HG03095 (cell line): ENCODE results near the gene PRR18.
"Not testable (repeated sequence)": the region's sequence is repeated elsewhere in the genome, so short reads cannot be mapped to it uniquely, and the experiment has no call there.

Source experiments
- ATAC-seq: cut with Tn5 transposase; IDR thresholded peaks from one replicate; pipeline ENCODE4 v1.9.1; 2021; ENCODE audit warnings: moderate library complexity; ENCODE audit not compliant: unreplicated experiment

The PRR18 gene, protein sequence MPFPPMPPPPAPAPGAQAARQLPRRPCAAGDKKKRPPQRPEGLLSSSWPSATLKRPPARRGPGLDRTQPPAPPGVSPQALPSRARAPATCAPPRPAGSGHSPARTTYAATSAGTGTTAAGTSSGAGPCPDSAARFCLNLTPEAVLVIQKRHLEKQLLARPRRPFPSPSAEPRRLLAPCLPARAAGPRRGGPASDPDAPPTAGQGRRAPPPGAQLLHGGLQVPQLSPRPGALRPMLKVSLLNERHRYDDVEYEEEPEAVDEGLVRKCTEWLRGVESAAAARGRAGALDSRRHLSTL

DNA sequence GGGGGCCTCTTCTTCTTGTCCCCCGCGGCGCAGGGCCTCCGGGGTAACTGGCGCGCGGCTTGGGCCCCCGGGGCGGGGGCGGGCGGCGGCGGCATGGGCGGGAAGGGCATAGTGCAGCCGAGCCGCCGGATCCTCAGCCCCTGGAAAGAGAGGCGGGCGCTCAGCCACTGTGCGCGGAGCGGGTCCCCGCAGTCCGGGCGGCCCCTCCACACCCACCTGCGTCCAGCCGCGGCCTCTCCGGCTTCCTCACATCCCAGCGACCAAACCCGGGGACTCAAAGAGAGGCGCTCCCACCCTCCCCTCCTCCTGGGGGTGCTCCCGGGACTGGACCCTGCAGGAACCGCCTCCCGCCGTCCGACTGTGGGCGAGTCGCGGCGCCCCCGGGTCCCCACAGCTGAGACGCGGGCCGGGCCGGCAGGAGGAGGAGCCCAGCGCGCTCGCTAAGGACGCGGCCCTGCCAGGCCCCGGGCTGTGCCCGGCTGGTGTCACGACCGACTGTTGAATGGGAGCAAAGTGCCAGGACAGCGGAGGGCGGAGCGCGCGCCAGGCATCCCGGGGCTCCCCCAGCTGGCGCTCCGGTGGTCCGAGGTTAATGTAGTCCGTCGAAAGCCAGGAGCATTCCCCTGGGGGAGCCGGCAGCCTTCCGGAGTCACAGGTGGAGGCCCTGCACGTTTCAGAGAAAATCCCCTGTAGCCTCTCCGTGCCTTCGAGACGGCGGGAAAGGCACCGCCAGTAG lies at the start of gene PRR18:
Gene PRR18 (minus strand): TSS at position 360 of the 736 bp plus-strand sequence. CDS start 250 bp downstream, at position 110.
- peak; percentile 48 for ATAC-seq

DNA sequence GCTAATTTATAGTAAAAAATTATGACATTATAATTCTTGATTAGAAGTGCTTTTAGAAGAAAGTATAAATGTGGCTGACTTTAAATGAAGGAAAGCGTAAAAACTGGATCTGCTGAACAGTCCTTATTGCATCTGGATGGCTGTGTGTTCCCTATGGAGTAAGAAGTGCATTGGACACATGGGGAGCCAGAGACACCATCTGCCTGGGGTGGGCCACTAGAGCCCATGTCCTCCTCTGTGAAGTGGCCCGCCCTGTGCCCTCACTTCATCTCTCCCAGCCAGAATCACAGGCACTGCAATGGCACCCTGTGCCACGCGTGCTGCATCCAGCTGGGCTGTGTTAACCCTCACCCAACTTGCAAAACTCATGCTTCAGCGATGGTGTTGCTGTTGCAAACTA lies 47.4 kb upstream of the PRR18 start:
- no peak for ATAC-seq

DNA sequence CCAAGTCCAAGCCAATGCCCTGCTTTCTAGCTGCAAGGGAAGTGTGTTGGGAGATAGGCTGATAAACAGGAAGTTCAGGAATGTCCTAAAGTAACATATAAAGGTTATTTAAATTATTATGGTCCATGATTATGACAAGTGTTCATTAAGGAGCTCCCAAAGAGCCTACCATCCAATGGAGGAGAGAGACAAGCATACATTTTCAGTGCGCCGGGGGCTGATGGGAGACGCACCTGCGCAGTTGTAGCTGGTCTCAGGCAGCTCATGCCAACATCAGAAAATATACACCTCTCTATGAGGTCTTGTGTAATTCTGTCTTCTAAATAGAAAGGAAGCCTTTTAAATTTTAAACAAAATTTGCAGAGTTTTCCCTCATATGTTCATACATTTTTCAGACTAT lies 46.8 kb upstream of the PRR18 start:
- no peak for ATAC-seq

DNA sequence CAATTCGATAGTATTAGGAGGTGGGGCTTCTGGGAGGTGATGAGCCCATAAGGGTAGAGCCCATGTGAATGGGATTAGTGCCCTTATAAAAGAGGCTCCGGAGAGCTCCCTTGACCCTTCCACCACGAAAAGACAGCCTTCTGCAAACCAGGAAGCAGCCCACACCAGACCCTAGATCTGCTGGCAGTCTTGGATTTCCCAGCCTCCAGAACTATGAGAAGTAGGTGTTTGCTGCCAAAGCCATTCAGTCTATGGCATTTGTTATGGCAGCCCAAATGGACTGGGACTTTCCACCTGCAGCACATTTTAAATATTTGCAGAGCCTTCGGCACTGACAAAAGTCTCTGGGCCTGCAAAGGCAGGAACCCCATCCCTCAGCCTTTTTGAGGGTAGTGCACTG lies 46.0 kb upstream of the PRR18 start:
- no peak for ATAC-seq

DNA sequence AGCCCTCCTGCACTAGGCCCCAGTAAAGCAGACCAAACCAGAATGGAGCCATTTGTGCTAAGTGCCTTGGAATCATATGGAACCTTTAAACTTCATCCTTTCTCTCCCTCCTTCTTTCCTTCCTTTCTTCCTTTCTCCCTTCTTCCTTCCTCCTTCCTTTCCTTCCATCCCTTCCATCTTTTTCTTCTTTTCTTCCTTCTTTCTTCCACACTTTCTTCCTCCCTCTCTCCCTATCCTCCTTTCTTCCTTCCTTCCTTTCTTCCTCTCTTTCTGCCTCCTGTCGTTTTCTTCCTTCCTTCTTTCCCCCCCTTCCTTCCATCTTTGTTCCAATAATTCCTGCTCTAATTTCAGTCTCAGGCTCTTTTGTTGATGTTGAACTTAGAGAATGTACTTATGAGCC lies 45.3 kb upstream of the PRR18 start:
- no peak for ATAC-seq

DNA sequence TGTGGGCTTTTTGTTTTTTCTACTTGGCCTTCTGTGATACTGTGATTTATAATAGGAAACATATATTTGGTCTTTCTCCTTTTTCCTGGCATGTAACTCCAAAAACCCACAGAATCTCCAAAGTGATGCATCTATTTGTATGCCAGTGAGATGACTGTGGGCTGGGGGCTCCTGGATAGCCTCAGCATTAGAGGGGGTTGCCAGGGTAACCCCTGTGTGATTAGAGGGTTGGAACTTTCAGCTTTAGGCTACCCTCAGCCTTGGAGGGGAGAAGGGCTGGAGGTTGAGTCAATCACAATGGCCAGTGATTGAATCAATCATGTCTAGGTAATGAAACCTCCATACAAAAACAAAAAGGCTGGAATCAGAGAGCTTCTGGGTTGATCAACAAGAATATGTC lies 44.7 kb upstream of the PRR18 start:
- ATAC-seq = no peak

DNA sequence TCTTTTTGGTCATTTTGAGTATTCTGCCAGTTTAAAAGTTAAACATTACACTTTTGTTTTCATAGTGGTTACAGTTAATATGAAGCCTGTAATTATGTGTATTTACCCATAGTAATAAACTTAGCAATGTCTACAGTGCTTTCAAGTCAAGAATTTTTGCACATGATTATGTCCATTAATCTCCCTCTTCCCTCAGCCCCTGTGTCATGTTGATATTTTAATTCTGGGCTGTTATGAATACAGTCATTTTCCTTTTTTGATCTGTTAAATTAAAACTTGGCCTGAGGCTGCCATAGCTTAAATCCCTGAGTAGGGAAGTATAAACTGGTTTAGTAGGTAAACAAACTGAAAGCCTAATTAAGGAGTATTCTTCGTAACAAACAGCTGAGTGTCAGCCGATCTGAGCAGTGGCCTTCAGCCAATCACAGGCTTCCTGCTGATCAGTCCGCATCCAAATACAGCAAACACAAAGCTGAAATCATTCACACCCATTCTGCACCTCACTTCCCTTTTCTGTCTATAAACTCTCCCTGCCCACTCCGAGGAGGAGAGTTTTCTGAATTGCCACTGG lies 43.6 kb upstream of the PRR18 start:
- peak; percentile 99 for ATAC-seq

DNA sequence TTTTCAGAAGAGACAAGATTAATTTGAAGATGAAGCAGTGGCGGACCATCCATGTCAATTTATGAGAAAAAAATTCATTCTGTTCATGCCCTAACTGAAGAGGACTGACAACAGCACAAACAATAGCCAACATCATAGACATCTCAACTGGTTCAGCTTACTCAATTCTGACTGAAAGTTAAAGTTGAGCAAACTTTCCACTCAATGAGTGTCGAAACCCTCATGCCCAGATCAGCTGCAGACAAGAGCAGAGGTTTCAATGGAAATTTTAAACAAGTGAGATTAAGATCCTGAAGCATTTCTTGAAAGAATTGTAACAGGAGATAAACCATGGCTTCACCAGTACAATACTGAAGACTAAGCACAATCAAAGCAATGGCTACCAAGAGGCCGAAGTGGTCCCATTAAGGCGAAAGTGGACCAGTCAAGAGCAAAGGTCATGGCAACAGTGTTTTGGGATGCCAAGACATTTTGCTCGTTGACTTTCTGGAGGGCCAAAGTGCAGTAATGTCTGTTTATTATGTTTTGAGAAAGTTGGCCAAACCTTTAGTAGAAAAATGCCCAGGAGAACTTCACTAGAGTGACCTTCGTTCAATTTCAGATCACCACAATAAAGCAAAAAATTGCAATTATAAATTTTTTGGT lies 40.2 kb upstream of the PRR18 start:
- no peak for ATAC-seq

DNA sequence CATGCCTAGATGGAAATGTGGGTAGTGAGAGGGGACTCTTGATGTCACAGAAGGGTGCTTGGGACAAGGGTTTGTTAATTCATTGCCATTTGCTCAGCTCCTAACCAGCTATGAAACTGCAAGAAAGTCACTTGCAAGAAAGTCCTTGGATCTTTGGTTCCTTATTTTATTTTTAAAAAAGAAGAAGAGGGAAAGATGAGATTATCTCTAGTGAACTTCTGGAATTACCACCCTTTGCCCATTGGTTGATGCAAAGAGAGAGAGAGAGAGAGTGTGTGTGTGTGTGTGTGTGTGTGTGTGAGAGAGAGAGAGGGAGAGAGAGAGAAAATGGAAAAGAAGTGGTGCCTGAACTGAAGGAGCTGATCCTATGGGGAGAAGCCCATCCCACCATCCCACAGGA lies 38.8 kb upstream of the PRR18 start:
- ATAC-seq = no peak

DNA sequence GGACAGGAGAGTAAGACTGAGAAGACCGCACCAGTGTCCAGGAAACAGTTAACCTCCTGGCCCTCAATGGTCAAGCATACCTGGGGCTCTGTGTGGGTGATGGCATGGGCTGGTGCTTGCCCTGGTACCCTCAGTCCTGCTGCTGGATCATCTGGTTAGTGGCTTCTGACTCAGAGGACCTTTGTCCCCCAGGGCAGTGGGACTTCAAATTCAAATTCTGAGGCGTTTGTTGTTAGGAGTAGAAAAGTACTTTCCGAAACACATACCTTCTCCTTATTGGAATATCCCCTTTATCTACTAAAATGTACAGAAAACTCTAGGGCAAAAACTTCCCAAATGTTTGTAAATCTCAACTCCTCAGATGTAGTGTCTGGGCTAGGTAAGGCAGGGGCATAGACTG lies 38.3 kb upstream of the PRR18 start:
- ATAC-seq = no peak

DNA sequence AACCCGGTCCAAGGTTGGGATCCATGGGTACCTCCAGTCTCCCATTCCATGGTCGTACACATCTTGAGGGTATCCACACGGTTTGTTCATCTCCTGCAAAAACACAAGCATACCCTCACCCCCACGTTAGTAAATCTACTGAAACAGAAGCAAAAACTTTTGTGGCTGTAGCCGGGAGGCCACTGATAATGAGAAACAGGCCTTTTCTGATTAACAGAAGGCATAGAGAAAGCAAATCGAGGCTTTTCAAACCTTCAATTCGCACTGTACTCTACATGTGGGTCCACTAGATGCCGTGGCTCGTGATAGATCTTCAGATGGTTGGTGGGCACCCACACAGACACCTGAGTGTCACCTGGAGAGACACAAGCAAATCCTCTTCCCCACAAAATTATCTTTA lies 37.5 kb upstream of the PRR18 start:
- ATAC-seq = not testable (repeated sequence)

DNA sequence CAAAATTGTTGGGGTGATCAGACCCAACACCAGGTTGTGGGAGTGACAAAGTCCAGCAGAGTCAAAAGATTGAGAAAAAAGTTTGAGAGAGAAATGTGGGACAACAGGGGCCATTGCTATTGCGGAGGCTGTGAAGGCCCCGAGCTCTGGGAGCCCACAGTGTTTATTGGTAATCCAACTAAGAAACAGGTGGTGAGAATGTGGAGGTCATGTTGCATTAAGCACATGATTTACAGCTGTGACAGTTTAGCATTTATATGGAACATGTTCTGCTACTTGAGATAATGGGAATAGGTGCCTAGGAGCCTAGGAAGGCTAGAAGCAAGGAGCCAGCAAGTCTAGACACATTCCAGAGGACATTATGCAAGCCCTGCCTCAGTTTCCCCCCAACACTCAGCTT lies 36.7 kb upstream of the PRR18 start:
- ATAC-seq = not testable (repeated sequence)

DNA sequence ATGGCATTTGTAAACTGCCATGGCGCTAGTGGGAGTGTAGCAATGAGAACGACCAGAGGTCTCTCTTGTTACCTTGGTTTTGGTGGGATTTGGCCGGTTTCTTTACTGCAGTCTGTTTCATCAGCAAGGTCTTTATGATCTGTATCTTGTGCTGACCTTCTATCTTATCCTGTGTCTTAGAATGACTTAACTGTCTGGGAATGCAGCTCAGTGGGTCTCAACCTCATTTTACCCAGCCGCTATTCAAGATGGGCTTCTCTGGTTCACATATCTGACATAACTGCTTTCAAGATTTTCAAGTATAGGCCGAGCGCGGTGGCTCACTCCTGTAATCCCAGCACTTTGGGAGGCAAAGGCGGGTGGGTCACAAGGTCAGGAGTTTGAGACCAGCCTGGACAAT lies 36.0 kb upstream of the PRR18 start:
- ATAC-seq = no peak

DNA sequence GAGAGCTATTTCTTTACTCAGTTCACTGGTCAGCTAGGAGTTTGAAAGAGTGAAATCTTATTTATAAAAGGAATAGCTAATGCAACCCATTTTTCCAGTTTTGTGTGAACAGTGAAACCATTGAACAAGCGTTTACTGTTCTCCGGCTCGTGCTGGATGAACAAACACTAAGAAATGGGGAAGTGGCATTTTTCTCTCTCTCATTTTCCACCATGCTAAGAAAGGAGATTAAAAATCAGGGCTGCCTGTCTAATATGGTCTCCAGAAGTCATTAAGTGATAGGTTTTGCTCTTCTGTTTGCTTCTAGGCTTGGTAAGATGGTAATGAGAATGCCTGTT lies 34.9 kb upstream of the PRR18 start:
- ATAC-seq = peak; percentile 28

DNA sequence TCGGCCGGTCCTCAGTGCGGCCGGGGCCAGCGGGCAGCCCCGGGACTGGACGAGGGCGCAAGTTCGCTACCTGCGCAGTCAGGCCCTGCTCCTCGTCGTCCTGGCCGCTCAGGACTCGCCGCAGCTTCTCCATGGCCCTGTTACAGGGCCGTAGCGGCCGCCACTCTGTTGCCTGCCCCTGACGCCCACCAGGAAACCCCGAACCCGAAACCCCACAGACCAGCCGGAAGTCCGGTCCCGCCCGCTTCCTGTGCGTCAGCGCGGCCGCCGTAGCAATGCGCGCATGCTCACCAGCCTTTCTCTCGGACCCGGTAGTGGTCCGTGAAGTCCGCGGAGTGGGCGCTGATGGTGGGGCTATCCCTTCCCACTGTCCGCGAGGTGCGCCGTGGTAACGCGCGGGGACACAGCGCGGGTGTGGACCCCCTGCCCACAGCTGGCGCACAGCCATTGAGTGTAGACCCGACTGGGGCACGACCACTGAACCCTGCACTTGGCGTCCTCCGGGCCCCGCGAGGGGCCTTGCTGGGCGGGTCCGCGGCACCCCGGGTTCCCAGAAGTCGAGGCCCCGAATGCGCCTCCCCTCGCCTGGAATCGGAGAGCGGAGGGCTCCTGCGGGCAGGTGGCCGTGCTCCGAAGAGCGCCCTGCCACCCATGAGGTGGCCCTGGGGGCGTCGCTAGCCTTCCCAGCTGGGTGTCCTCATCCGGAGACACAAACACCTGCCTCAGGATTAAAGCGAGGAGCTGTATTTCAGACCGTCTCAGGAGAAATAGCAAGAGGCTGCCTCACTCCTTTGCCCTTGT lies 34.4 kb upstream of the PRR18 start, which contains the start of gene SFT2D1:
Gene SFT2D1 (minus strand): TSS at position 197 of the 801 bp plus-strand sequence. CDS start 64 bp downstream, at position 133.
- ATAC-seq = peak; percentile 93

DNA sequence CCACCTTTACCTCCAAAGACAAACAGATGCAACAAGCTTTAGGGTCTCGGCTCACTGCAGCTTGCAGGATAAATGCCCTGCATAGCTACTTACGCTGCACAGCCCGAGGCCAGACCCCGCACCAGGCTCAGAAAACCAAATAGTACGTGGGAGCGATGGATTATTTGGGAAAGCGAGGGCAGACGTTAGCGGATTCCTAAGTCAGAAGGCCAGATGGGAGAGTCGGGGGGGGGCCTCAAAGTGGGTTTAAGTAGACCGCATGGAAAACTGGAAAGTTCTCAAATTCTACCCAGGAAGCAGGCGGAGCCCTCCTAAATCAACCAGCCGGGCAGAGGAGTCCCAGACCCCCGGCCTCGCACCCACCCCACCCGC lies 33.8 kb upstream of the PRR18 start:
- no peak for ATAC-seq

DNA sequence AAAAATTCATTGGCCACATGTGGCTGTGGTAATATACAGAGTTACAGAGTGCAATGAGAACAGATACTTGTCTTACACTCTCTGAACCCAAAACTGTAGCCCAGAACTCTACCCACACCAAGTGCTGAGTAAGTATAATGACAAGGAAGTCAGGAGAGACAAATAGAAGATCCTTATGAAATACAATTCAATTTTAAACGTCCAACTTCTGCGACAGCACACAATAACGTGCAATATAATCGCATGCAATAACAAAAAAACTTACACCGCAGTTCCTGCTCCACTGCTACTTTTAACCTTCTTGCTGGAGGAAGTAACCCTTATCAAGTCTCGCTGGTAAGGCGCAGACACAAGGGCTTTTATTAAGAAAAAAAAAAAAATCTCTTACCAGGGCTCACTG lies 33.3 kb upstream of the PRR18 start:
- no peak for ATAC-seq

DNA sequence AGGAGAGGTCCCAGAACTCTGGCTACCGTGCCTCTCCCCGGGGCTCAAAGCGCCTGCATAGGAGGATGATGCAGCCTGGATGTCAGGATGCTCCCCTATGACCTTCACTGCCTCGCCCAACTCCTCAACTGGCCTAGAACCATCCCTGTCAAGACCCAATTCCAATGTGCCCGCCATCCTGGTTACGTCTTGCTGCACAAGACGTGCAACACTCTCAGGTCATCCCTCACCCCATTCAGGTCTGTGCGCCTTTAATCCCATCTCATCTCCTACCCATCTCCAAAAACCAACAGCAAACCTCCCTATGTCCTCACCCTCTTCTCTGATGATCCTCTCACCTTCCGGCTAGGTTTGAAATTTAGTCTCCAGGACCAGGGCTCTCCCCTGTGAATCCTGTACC lies 30.7 kb upstream of the PRR18 start:
- ATAC-seq = no peak

DNA sequence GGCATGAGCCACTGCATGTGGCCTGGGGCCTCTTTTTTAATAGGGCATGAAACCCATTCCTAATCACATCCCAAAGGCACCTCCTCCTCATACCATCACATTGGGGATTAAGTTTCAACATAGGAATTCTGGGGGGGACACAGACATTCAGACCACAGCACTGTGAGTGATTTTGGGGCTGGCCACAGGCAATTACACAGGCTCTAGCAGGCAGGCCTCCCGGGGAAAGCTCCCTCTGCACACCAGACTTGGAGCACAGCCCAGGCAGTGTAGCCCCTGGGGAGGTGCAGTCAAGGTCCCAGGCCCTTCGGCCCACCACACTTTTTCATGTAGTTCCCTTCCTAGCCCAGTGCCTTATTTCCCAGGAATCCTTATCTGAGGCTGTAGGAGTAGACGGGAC lies 28.7 kb upstream of the PRR18 start:
- ATAC-seq = no peak

DNA sequence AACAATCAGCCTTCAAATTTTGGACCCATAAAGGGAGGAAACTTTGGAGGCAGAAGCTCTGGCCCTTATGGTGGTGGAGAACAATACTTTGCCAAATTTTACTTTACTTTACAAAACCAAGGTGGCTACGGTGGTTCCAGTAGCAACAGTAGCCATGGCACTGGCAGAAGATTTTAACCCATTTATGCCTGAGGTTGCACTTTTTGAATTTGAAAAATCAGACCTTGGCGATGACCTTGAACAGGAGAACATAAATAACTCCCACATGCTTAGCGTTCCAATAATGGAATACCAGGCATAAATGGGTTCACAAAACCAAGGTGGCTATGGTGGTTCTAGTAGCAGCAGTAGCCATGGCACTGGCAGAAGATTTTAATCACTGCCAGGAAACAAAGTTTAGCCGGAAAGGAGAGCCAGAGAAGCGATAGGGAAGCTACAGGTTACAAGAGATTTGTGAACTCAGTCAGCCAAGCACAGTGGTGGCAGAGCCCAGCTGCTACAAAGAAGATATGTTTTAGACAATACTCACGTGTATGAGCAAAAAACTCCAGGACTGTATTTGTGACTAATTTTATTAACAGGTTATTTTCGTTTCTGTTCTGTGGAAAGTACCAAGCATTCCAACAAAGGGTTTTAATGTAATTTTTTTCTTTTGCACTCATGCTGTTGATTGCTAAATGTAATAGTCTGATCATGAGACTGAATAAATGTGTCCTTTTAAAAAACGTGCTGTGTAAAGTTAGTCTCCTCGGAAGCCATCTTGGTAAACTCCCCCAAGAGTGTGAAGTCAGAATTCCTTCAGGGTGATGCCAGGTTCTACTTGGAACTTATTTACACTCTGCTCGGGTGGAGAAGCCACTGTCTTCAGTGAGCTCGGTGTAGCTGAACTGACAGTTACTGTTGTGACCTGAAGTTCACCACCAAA lies 27.4 kb upstream of the PRR18 start:
- no peak for ATAC-seq
